ENCODE data around the gene PAMR1.

PAMR1 gene

GRCh38 chr11:35545391-35546003 is 20.1 kb upstream of the PAMR1 start:
- no peak overlapping the region for H3K18ac ChIP-seq (ENCODE audit: low read length)
- no peak for DNase-seq (ENCODE audit: low spot score)
- H2BK15ac ChIP-seq (ENCODE audit: low read length), result no peak overlapping the region
- WGBS, 2 donors (ENCODE audit: extremely low coverage in 2 of 2, insufficient read length in 2 of 2, insufficient replicate concordance in 1 of 2), result no CpG with 5 or more reads among the region's 9 CpGs
- H2AFZ ChIP-seq (ENCODE audit: low read length), result no peak overlapping the region
- H3K4me2 ChIP-seq (ENCODE audit: insufficient read depth, low read length, poor library complexity, severe bottlenecking), result no peak overlapping the region
- peak overlapping the region; percentile 42 for H3K27ac ChIP-seq (replicated peaks; ENCODE audit: low read length)
- no peak overlapping the region for H3K4me3 ChIP-seq (ENCODE audit: low read length in 2 of 2)
- no peak overlapping the region for H2BK12ac ChIP-seq (ENCODE audit: low read length)
- no peak overlapping the region for H2BK120ac ChIP-seq (ENCODE audit: low read depth, low read length)
- no peak overlapping the region for H3K4ac ChIP-seq (ENCODE audit: low read length)
- H3K4me1 ChIP-seq (ENCODE audit: control insufficient read depth in 2 of 2, insufficient read depth in 1 of 2, low read depth in 1 of 2, low read length in 2 of 2), result peaks cover 18 to 19% of the 10 kb centered on the region in 2 donors
- no peak overlapping the region for H4K8ac ChIP-seq (ENCODE audit: low read depth, low read length)
- H2BK5ac ChIP-seq (ENCODE audit: low read length), result no peak overlapping the region
- H2AK5ac ChIP-seq (ENCODE audit: low read depth, low read length), result no peak overlapping the region
- H3K27me3 ChIP-seq (ENCODE audit: control insufficient read depth in 3 of 3, insufficient read depth in 3 of 3, low read depth in 1 of 3, low read length in 3 of 3), result no peaks in the 10 kb centered on the region
- no peak overlapping the region for H3K14ac ChIP-seq (ENCODE audit: low read length)
- no peak overlapping the region for H4K91ac ChIP-seq (ENCODE audit: low read depth, low read length, poor library complexity)
- H3K36me3 ChIP-seq (replicated peaks in 1 of 2; ENCODE audit: control insufficient read depth in 2 of 2, insufficient read depth in 2 of 2, low read length in 2 of 2), result no peaks in the 10 kb centered on the region
- H3K9ac ChIP-seq (ENCODE audit: low read depth, low read length, poor library complexity), result no peak overlapping the region
- H3K23ac ChIP-seq (ENCODE audit: low read depth, low read length, poor library complexity), result no peak overlapping the region
- H3K9me3 ChIP-seq (replicated peaks in 1 of 2; ENCODE audit: control insufficient read depth in 2 of 2, insufficient read depth in 1 of 2, low read depth in 1 of 2, low read length in 2 of 2), result no peaks in the 10 kb centered on the region
- H3K79me1 ChIP-seq (ENCODE audit: low read depth, low read length), result no peaks in the 10 kb centered on the region

GRCh38 chr11:35543481-35543880 is 18.1 kb upstream of the PAMR1 start:
- Histone ChIP-seq H3K14ac (ENCODE audit: low read length) (no peak overlapping the region), H3K4me2 (ENCODE audit: insufficient read depth, low read length, poor library complexity, severe bottlenecking) (no peak overlapping the region), H3K18ac (ENCODE audit: low read length) (no peak overlapping the region), H3K36me3 (replicated peaks in 1 of 2; ENCODE audit: control insufficient read depth in 2 of 2, insufficient read depth in 2 of 2, low read length in 2 of 2) (no peaks in the 10 kb centered on the region), H2BK5ac (ENCODE audit: low read length) (no peak overlapping the region), H3K4ac (ENCODE audit: low read length) (no peak overlapping the region), H3K4me3 (ENCODE audit: low read length in 2 of 2) (no peak overlapping the region), H2BK15ac (ENCODE audit: low read length) (no peak overlapping the region), H3K79me1 (ENCODE audit: low read depth, low read length) (no peaks in the 10 kb centered on the region), H3K27me3 (ENCODE audit: control insufficient read depth in 3 of 3, insufficient read depth in 3 of 3, low read depth in 1 of 3, low read length in 3 of 3) (peaks cover 0 to 3% (median 0%) of the 10 kb centered on the region in 3 experiments), H3K9me3 (replicated peaks in 1 of 2; ENCODE audit: control insufficient read depth in 2 of 2, insufficient read depth in 1 of 2, low read depth in 1 of 2, low read length in 2 of 2) (no peaks in the 10 kb centered on the region), H2AK5ac (ENCODE audit: low read depth, low read length) (no peak overlapping the region), H4K8ac (ENCODE audit: low read depth, low read length) (no peak overlapping the region), H3K23ac (ENCODE audit: low read depth, low read length, poor library complexity) (no peak overlapping the region), H4K91ac (ENCODE audit: low read depth, low read length, poor library complexity) (no peak overlapping the region), H3K9ac (ENCODE audit: low read depth, low read length, poor library complexity) (no peak overlapping the region), H2BK120ac (ENCODE audit: low read depth, low read length) (no peak overlapping the region), H3K27ac (replicated peaks; ENCODE audit: low read length) (peak overlapping the region; percentile 58), H2AFZ (ENCODE audit: low read length) (peak overlapping the region; percentile 36), H2BK12ac (ENCODE audit: low read length) (no peak overlapping the region), H3K4me1 (ENCODE audit: control insufficient read depth in 2 of 2, insufficient read depth in 1 of 2, low read depth in 1 of 2, low read length in 2 of 2) (peaks cover 11 to 13% of the 10 kb centered on the region in 2 donors)
- no CpG with 5 or more reads among the region's 4 CpGs for WGBS, 2 donors (ENCODE audit: extremely low coverage in 2 of 2, insufficient read length in 2 of 2, insufficient replicate concordance in 1 of 2)
- DNase-seq (ENCODE audit: low spot score), result no peak

GRCh38 chr11:35541621-35542375 is 16.4 kb upstream of the PAMR1 start:
- Histone ChIP-seq H3K14ac (ENCODE audit: low read length) (no peak overlapping the region), H4K91ac (ENCODE audit: low read depth, low read length, poor library complexity) (no peak overlapping the region), H3K36me3 (replicated peaks in 1 of 2; ENCODE audit: control insufficient read depth in 2 of 2, insufficient read depth in 2 of 2, low read length in 2 of 2) (no peaks in the 10 kb centered on the region), H2BK5ac (ENCODE audit: low read length) (no peak overlapping the region), H3K27ac (replicated peaks; ENCODE audit: low read length) (peak overlapping the region; percentile 41), H3K79me1 (ENCODE audit: low read depth, low read length) (no peaks in the 10 kb centered on the region), H2BK15ac (ENCODE audit: low read length) (no peak overlapping the region), H3K4ac (ENCODE audit: low read length) (no peak overlapping the region), H3K9me3 (replicated peaks in 1 of 2; ENCODE audit: control insufficient read depth in 2 of 2, insufficient read depth in 1 of 2, low read depth in 1 of 2, low read length in 2 of 2) (no peaks in the 10 kb centered on the region), H3K23ac (ENCODE audit: low read depth, low read length, poor library complexity) (no peak overlapping the region), H3K4me1 (ENCODE audit: control insufficient read depth in 2 of 2, insufficient read depth in 1 of 2, low read depth in 1 of 2, low read length in 2 of 2) (peaks cover 9 to 10% of the 10 kb centered on the region in 2 donors), H3K18ac (ENCODE audit: low read length) (no peak overlapping the region), H3K4me3 (ENCODE audit: low read length in 2 of 2) (no peak overlapping the region), H2BK120ac (ENCODE audit: low read depth, low read length) (no peak overlapping the region), H2AFZ (ENCODE audit: low read length) (no peak overlapping the region), H2AK5ac (ENCODE audit: low read depth, low read length) (no peak overlapping the region), H2BK12ac (ENCODE audit: low read length) (no peak overlapping the region), H3K4me2 (ENCODE audit: insufficient read depth, low read length, poor library complexity, severe bottlenecking) (no peak overlapping the region), H3K27me3 (ENCODE audit: control insufficient read depth in 3 of 3, insufficient read depth in 3 of 3, low read depth in 1 of 3, low read length in 3 of 3) (peaks cover 0 to 8% (median 0%) of the 10 kb centered on the region in 3 experiments), H4K8ac (ENCODE audit: low read depth, low read length) (no peak overlapping the region), H3K9ac (ENCODE audit: low read depth, low read length, poor library complexity) (no peak overlapping the region)
- no CpG with 5 or more reads among the region's 4 CpGs for WGBS, 2 donors (ENCODE audit: extremely low coverage in 2 of 2, insufficient read length in 2 of 2, insufficient replicate concordance in 1 of 2)
- no peak for DNase-seq (ENCODE audit: low spot score)

- Histone ChIP-seq H3K36me3 (replicated peaks in 1 of 2; ENCODE audit: control insufficient read depth in 2 of 2, insufficient read depth in 2 of 2, low read length in 2 of 2) (no peaks in the 10 kb centered on the region), H3K4me3 (ENCODE audit: low read length in 2 of 2) (no peak overlapping the region), H4K8ac (ENCODE audit: low read depth, low read length) (no peak overlapping the region), H4K91ac (ENCODE audit: low read depth, low read length, poor library complexity) (no peak overlapping the region), H3K4me1 (ENCODE audit: control insufficient read depth in 2 of 2, insufficient read depth in 1 of 2, low read depth in 1 of 2, low read length in 2 of 2) (peaks cover 8 to 10% of the 10 kb centered on the region in 2 donors), H2BK15ac (ENCODE audit: low read length) (no peak overlapping the region), H3K23ac (ENCODE audit: low read depth, low read length, poor library complexity) (no peak overlapping the region), H3K4me2 (ENCODE audit: insufficient read depth, low read length, poor library complexity, severe bottlenecking) (no peak overlapping the region), H3K9me3 (replicated peaks in 1 of 2; ENCODE audit: control insufficient read depth in 2 of 2, insufficient read depth in 1 of 2, low read depth in 1 of 2, low read length in 2 of 2) (no peaks in the 10 kb centered on the region), H3K18ac (ENCODE audit: low read length) (no peak overlapping the region), H2AK5ac (ENCODE audit: low read depth, low read length) (no peak overlapping the region), H3K4ac (ENCODE audit: low read length) (no peak overlapping the region), H2BK12ac (ENCODE audit: low read length) (no peak overlapping the region), H3K9ac (ENCODE audit: low read depth, low read length, poor library complexity) (no peak overlapping the region), H3K14ac (ENCODE audit: low read length) (no peak overlapping the region), H2BK120ac (ENCODE audit: low read depth, low read length) (no peak overlapping the region), H3K27me3 (ENCODE audit: control insufficient read depth in 3 of 3, insufficient read depth in 3 of 3, low read depth in 1 of 3, low read length in 3 of 3) (peaks cover 0 to 11% (median 0%) of the 10 kb centered on the region in 3 experiments), H3K27ac (replicated peaks; ENCODE audit: low read length) (no peak overlapping the region), H3K79me1 (ENCODE audit: low read depth, low read length) (no peaks in the 10 kb centered on the region), H2AFZ (ENCODE audit: low read length) (no peak overlapping the region), H2BK5ac (ENCODE audit: low read length) (no peak overlapping the region)
- no peak for DNase-seq (ENCODE audit: low spot score)
- WGBS, 2 donors (ENCODE audit: extremely low coverage in 2 of 2, insufficient read length in 2 of 2, insufficient replicate concordance in 1 of 2), result no CpG with 5 or more reads among the region's 3 CpGs
These were observed 15.1 kb upstream of the PAMR1 start for GRCh38 chr11:35540526-35540925.

Measured in neuronal stem cell (in vitro differentiated cells).